COLO668 (cell line): ENCODE measurements around the gene FAM210B.
"Not testable (repeated sequence)": the region's sequence is repeated elsewhere in the genome, so short reads cannot be mapped to it uniquely, and the experiment has no call there.

Experiments used
- DNase-seq: peaks from one replicate; lab custom pipeline; 2025; ENCODE audit not compliant: unreplicated experiment; lab: John Stamatoyannopoulos, UW

FAM210B gene

DNA sequence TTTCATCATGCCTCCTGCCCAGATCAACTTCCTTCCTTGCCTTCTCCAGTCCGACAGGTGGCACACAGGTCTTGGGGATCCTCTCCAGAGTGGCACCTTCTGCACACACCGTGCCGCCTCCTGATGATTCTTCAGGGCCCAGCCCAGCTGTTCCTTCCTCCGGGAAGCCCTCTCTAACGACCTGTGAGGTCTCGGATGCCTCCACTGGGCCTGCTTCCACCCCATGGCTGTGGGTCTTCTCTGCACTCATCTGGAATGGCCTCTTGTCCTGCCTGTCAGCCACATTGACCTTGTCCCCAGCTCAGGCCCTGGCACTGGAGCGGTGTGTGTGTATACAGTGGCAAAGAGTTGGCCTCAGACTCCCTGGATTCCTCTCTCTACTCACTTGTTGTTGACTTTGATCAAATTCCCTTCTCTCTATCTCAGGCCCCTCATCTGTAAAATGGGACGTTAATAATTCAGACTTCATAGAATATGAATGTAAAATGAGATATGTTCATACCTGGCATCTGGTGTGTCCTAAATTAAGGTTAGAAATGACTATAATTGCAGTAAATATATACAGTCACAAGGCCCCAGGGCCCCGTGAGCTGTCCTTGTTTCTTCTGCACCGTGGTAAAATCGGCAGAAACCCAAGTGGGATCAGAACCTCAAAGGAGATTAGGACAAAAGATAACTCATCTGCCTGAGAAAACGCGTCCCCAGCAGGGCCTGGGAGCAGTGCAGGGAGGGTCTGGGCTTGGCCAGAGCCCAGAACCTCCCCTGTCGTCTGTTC lies 1.5 kb downstream of the FAM210B start:
- no peak for DNase-seq

DNA sequence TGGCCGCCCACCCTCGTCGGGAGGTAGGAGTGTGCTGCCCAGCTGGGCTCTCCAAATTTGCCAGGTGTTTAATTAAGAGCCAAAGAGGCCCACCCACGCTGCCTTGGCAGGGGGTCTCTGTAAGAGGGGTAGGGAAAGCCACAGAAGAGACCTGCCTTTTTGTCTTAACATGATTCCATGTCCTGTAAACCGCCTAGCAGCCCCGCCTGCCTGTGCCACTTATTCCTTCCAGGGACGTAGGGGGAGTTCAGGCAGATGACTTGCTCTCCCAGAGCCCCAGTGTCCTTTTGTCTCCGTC lies 2.1 kb downstream of the FAM210B start:
- DNase-seq = no peak

DNA sequence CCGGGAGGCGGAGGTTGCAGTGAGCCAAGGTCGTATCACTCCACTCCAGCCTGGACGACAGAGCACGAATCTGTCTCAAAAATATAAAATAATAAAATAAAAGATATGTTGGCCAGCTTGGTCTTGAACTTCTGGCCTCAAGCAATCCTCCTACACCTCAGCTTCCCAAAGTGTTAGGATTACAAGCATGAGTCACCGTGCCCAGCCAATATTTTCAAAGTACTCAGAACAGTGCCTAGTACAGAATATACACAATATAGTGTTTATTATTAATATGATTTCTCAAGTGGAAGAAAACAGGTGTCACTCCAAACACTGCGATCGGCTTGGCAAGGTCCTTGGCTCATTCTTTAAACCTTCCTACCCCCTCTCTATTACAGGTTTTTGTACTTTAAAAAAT lies 3.1 kb downstream of the FAM210B start:
- no peak for DNase-seq

DNA sequence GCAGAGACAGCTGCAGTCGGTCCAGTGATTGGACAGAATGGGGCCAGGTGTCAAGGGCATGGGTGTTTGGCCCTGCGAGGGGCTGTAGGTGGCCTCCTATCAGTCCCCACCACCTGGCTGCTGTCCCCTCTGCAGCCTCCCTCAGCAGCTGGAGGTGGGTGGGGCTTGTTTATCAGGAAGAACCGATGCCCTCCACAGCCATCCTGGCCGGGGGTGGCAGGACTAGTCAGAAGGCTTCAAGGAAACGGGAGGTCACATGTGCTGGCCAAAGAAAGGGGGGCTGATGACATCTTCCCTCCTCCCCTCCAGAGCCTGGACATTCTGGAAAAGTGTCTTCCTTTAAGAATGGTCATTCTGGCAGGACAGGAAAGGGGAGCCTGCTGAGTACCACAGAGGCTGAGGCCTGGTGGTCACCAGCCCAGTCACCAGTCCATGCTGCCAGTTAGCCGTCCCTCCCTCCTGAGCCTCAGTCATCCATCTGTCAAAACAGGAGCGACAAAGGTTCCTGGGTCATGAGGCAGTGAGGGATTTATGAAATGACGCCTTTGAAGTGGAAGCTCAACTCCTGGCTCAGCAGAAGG lies 4.1 kb downstream of the FAM210B start:
- DNase-seq = peak; percentile 17

DNA sequence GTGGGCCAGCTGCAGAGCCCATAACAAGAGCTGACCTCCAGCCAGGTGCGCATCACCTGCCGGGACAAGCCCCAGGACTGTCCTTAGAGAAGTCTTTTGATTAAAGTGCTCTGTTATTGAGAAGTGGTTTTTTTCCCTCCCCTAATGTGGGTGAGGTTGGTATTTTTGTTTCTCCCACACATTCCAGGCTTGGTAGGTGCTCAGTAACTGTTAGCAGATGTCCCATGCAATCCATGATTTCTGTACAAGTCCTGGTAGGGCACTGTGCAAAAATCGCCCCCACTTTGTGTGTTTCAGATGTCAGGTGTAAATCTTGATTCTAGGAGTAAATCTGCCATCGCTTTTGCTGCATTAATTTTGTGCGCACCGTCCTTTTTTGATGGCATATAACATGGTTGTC lies 4.7 kb downstream of the FAM210B start:
- DNase-seq = no peak

DNA sequence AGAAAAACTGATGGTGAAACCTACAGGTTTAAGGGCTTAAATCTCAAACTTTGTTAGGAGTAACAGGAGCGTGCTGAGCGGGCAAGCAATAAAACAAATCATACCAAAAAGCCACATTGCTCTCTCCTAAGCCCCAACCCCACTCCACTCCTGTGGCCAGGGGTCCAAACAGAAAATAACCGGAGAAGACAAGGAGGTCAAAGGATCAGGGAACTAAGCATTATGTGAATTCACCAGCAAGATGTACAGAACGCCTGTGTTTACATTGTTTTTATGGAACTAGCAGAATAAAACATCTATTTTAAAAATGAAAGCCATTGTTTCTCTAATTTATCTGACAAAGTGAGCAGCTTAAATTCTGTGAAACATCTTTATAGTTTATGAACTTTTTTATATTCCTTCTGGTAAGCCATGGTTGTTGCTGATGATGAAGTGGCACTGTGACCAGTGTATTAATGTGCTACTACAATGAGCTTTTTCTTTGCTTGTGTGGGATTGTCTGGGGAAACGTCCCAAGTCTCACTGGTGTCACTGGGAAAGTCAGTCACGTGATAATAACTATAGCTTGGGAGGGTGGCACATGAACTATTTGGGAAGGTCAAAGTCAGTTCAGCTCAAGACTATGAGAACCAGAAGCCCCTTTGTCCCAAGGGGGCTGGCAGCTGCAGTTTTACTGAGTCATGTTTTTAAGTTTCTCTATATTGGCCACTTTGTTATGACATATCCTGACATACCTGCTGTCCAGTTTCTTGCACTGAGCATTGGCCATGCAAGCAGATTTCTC lies 9.8 kb downstream of the FAM210B start:
- DNase-seq = no peak

DNA sequence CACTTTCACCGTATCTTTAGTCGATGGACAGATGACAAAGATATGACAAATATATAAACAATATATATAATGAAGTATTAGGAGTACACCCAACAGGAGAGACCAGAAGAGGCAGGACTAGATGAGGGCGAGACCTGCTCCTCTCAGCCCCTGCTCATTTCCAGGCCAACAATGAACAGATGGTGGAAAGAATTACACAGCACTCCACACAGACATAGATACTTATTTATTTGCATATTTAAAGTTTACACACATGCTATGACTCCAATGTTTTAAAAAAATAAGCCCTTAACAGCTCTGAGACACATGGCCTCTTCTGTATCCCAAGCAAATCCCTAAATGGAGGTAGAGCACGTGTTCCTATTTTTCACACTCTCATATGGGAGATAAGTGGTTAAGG lies 10.4 kb downstream of the FAM210B start:
- DNase-seq = no peak

DNA sequence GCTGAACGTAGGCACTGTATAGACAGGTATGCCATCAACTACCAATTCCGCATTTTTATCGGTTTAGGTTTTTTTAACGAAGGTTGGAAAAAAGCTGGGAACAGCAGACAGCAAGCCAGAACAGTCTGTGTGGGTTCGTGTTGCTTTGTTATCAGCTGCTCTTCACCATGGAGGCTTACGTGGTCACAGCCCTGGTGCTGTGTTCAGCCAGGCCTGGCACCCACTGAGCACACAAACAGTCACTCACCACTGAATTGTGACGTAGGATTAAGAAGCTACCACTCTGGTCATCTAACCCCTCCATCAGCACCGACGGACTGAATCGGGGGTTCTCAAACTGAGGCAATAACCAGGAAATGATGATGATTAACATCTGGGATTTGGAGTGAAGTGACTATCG lies 13.2 kb downstream of the FAM210B start:
- no peak for DNase-seq

DNA sequence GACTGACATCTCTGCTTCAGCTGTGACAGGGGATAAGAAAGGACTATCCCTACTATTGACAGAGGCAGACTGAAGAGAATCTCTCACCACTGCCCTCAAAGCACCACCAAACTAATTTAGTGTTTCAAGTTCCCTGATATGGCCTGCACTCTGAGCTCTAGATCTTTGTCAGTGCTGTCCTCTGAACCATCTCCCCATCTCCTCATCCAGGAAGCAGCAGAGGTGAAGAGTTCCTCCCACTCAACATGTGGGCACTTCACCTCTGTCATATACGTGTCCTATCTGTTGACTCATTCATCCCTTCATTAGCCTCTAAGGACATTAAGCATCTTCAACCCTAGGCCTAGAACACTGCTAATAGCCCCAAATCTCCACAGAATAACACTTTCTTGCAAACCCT lies 14.1 kb downstream of the FAM210B start:
- no peak for DNase-seq

DNA sequence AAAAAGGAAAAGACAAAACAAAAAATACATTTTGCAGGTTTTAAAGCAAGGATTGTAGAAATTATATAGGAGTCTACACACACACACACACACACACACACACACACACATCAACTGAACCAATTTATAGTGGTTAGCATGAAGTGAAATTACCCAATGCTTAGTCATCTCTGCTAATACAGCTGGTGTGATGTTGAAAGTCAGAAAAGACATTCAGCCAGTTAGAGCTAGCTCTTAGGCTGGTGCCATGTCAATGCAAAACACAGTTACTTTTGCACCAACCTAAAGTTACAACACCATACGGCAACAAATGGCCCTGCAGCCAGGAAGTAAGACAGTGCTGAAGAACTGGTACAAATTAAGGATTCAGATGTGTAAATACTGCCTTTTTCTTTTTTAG lies 15.2 kb downstream of the FAM210B start:
- no peak for DNase-seq

DNA sequence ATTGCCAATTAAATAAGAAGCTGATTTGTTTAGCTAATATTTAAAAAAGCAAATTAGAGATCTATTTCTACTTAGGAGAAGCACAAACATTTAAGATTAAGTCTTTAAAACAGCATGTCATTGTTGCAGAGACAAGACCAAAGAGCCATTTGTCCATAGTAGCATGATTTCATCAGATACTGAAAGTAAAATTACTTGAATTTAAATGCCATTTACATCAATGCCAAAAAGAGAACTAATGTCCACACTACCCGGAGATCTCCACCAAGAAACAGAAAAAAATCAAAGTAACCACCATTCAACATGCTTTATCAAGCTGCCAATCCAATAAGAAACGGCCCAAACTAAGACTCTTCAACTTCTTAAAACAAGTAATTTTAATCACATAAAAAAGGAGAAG lies 17.6 kb downstream of the FAM210B start:
- DNase-seq = no peak

DNA sequence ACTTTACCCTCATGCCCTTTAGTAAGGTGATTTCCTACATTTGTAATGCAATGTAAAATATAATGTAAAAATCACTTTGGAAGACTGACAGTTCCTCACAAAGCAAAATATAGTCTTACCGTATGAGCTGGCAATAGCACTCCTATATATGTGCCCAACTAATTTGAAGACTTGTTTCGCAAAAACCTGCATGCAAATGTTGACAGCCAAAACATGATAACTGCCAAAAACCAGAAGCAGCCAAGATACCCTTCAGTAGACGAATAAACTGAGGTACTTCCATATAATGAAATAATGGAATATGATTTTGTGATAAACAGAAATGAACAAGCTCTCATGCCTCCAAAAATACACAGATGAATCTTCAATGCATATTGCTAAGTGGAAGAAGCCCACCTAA lies 19.6 kb downstream of the FAM210B start:
- DNase-seq = no peak

DNA sequence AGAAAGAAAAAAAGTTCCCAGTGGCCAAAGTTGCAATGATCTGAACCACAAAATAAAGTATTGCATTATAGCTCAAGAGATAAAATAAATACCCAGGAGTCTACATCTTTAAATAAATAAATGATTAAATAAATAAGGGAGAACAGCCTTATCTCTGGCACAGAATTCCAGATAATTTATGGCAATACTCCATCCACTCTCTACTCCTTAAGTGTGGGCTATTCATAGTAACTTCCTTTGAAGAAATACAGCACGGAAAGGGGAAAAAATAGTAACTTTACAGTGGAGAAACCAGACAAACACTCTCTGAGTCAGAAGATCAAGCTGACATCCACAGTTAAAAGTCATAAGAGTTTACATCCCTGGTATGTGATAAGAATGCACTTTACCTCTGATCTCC lies 21.6 kb downstream of the FAM210B start:
- DNase-seq = no peak

DNA sequence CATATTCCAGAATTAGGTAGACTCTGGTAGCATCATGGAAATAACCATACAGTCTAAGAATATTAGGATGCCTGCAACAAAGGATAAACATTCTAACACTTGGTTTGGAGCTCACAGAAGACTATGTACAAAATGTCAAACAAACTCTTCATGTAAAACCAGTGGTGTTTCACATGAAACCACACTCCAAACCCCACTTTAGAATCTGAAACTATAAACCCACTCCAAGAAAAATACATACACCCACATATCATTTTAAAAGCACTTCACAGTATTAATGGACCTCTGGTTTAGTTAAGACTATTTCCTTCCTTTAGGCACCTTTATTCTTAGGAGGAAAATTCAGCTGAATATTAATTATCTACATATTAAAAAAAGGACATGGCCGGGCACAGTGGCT lies 22.7 kb downstream of the FAM210B start:
- DNase-seq = no peak

DNA sequence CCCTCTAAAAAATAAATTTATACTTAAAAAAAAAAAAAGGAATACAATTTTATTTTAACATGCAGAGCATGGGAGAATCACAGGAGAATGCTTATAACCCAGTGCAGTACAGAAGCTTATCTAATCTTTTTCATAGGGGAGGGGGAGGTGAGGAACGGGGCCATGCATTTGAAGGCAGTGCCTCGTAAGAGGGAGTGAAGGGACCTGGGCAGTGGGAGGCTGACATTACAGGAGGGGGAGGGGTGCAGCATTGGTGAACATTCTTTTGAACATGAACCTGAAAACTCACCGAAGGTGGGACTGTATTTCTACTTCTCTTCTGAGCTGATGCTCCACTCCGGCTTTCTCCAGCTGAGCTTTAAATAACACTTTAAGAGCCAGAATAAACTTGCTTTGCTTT lies 23.9 kb downstream of the FAM210B start:
- no peak for DNase-seq

DNA sequence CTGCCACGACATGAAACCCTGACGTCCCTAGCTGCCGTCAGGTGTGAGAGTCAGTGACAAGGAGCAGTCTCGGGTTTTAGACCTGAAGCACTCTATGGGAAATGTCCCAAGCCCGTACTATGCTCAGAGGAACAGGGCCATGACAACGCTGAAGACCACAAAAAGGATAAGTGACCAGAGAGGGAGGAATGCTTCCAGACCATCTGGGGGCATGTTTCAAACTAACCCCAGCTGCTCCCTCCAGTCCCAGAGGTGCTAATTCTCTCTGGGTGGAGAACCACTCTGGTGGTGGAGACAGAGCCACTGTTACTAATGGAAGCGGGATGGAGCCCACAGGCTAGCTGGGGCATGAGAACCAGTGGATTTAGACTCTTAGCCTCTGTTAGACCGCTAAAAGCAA lies 24.6 kb downstream of the FAM210B start:
- DNase-seq = no peak

DNA sequence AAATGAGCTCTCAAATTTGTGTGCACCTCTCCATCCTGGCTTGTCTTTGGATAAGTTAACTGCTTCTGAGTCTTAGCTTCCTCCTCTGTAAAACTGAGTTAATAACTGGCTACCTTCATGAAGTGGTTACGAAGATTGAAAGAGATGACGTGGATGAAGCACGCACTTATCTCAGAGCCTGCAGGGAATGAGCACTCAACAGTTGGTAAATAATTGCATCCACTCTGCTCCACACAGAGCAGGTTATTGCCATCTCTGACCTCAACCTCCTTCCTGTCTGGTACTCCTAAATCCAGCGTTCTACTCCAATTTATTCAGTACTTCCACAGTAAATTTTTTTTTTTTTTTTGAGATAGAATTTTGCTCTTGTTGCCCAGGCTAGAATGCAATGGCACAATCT lies 26.4 kb downstream of the FAM210B start:
- no peak for DNase-seq

DNA sequence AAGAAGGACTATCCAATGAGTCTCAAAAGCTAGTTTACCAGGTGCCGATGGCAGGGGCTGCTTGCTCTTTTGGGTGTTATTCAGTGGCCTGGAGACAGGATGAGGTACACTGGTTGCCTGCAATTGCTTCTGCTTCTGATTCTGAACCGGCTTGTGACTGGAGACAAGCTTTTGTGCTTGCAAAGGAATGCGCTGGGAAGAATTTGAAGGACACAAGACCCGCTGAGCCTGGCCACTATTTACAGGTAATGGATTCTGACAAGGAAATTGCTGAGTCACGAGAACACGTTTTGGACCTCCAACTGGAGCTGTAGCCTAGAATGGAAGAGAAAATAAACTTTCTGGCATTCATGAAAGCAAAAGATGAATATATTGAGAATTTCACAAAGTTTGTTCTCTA lies 27.4 kb downstream of the FAM210B start:
- no peak for DNase-seq

DNA sequence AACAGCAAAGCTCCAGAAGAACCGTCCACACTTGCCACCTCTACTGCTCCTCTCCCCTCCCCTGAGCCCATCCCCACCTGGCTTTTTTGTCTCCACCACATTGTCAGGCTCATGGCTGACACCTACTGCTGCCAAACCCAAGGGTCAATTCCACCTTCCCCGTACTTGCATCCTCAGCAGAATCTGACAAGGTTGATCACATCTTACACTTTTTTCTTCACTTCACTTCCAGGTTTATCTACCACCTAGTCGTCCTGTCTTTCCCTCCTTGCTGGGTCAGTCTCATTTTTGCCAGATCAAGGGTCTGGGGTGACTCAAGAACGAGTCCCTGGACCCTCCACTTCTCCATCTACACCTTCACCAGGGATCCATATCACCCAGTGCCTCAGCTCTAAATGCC lies 30.1 kb downstream of the FAM210B start:
- DNase-seq = no peak

DNA sequence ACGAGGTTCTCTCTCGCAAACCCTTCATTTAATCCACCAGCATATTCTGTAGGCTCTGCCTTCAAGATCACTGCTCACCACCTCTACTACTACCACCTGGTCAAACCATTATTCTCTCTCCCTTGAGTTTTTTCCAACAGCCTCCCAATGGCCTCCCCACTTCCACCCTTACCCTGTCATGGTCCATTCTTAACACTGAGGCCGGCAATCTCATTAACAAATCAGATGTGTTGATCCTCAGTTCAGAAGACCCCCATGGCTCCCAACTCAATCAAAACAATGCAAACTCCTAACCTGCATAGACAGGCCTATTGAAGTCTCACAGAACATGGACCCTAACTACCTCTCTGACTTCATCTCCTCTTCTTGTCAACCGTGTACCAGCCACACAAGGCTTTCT lies 31.0 kb downstream of the FAM210B start:
- DNase-seq = no peak

DNA sequence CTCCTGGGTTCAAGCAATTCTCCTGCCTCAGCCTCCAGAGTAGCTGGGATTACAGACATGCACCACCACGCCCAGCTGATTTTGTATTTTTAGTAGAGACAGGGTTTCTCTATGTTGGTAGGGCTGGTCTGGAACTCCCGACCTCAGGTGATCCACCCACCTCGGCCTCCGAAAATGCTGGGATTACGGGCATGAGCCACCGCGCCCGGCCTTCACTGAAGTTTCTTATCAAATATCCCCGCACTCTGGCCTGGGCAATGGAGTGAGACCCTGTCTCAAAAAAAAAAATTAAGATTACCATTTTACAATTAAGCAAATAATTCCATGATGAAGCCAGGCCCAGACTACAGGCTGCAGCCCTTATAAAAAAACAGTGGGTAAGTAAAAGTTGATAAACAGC lies 31.6 kb downstream of the FAM210B start:
- DNase-seq = not testable (repeated sequence)

DNA sequence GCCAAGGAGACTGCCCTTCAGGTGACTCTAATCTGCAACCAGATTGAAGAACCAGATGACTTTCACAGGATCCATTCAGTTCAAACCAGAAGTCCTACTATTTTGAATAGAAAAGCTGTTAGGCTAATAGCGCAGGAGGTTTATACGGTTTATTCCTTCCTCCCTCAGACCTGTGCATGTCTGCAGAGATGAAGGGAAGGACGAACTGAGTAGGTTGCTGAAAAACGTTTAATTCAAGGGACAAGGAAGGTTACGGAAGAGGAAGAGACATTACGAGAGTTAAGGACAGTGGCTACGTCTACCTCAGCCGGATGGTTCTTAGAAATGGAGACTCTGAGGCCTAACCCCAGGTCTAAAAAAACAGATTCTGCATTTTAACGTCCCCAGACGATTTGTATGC lies 32.3 kb downstream of the FAM210B start:
- DNase-seq = no peak
